ENCODE data around the gene ADGRB2. TPM values are rescaled to one million over a fixed set of nuclear protein-coding genes. Genes with fewer than 3 reads are reported as not detected.

The ADGRB2 gene, protein sequence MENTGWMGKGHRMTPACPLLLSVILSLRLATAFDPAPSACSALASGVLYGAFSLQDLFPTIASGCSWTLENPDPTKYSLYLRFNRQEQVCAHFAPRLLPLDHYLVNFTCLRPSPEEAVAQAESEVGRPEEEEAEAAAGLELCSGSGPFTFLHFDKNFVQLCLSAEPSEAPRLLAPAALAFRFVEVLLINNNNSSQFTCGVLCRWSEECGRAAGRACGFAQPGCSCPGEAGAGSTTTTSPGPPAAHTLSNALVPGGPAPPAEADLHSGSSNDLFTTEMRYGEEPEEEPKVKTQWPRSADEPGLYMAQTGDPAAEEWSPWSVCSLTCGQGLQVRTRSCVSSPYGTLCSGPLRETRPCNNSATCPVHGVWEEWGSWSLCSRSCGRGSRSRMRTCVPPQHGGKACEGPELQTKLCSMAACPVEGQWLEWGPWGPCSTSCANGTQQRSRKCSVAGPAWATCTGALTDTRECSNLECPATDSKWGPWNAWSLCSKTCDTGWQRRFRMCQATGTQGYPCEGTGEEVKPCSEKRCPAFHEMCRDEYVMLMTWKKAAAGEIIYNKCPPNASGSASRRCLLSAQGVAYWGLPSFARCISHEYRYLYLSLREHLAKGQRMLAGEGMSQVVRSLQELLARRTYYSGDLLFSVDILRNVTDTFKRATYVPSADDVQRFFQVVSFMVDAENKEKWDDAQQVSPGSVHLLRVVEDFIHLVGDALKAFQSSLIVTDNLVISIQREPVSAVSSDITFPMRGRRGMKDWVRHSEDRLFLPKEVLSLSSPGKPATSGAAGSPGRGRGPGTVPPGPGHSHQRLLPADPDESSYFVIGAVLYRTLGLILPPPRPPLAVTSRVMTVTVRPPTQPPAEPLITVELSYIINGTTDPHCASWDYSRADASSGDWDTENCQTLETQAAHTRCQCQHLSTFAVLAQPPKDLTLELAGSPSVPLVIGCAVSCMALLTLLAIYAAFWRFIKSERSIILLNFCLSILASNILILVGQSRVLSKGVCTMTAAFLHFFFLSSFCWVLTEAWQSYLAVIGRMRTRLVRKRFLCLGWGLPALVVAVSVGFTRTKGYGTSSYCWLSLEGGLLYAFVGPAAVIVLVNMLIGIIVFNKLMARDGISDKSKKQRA (N-terminal part only)
- total RNA-seq: 1 to 10 TPM in 3 of 4 donors, under 1 TPM in 1; 0.82 to 5.1 (median 3.9) TPM

DNA sequence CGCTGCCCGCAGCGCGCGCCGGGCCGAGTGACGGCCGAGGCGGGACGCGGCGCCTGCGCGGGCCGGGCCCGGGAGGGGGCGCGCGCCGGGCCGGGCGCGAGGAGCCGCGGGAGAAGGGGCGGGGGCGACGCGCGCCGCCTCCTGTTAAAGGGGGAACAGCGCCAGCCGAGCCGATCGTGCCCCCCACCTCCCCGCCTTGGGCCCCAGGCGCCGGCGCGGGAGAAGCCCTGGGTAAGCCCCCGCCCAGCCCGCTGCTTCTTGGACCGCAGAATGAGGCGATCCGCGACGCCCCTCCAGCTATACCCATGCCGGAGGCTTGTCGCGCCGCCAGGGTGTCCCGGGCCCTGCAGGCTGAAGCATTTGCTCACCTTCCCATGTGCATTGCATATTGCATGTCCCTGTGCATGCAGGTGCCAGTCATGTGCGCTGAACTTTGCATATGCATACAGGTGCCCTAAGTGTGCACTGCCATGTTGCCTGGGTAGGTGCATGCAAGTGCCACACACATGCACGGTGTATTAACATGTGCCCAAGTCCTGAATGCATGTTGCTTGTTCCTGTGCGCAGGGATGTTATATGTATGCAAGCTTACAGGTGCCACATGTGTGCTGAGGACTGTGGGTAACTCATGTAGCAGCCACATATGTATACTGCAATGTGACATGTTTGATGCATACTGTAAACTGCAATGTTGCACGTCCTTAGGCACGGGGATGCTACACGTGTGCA, at the start of gene ADGRB2:
ADGRB2 (minus strand) TSS at position 29 of the 729 bp plus-strand sequence. CDS start 7,119 bp downstream, outside the sequence.
- TF ChIP-seq, protein P1, sequence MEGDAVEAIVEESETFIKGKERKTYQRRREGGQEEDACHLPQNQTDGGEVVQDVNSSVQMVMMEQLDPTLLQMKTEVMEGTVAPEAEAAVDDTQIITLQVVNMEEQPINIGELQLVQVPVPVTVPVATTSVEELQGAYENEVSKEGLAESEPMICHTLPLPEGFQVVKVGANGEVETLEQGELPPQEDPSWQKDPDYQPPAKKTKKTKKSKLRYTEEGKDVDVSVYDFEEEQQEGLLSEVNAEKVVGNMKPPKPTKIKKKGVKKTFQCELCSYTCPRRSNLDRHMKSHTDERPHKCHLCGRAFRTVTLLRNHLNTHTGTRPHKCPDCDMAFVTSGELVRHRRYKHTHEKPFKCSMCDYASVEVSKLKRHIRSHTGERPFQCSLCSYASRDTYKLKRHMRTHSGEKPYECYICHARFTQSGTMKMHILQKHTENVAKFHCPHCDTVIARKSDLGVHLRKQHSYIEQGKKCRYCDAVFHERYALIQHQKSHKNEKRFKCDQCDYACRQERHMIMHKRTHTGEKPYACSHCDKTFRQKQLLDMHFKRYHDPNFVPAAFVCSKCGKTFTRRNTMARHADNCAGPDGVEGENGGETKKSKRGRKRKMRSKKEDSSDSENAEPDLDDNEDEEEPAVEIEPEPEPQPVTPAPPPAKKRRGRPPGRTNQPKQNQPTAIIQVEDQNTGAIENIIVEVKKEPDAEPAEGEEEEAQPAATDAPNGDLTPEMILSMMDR (IDR thresholded peaks at IDR 0.05; ENCODE audit: low read depth): no peak

DNA sequence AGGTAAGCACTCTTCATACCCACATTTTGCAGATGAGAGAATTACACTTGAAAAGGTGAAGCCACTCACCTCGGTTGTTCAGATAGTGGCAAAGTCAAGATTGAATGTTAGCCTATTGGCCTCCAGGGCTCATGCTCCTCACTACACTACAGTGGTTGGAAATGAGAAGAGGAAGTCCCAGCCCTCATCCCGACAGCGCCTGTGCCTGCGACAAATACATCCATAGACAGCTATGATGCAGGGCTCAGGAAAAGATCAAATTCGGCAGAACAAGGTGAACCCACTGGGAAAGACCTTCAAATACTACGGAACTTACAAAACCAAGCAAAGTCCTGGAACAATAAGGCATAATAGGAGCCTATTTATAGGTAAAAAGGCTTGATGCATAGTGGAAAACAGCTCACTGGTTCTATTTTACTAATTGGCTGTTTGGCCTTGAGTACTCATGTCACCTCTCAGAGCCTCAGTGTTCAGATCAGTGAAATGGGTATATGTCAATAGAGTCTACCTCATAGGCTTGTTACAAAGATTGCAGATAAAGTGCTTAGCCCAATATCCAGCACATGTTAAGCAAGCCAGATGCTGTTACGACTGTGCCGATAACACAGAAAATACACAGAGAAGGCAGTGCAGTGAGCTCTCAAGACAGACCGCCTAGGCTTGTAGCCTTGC, 48.2 kb upstream of the ADGRB2 start:
- TF ChIP-seq, protein P1 (IDR thresholded peaks at IDR 0.05; ENCODE audit: low read depth): no peak

DNA sequence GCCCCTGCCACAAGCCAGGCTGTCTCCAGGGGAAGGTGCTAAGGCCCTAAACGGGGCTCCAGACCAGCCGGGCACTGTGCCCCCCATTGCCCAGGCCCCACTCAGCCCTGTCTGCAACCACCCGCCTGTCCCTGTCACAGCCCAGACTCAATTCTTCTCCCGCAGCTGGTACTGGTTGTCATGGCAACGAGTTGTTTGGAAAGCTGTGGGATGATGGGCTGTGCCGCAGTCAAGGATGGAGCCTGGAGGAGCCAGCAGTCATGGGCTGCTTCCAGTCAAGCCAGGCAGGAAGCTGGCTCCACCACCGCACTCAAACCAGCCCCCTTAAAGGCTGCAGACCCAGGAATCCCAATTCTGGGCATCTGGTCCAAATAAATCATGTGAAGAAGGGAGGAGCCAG, 47.5 kb upstream of the ADGRB2 start:
- TF ChIP-seq, protein P1 (IDR thresholded peaks at IDR 0.05; ENCODE audit: low read depth): no peak

DNA sequence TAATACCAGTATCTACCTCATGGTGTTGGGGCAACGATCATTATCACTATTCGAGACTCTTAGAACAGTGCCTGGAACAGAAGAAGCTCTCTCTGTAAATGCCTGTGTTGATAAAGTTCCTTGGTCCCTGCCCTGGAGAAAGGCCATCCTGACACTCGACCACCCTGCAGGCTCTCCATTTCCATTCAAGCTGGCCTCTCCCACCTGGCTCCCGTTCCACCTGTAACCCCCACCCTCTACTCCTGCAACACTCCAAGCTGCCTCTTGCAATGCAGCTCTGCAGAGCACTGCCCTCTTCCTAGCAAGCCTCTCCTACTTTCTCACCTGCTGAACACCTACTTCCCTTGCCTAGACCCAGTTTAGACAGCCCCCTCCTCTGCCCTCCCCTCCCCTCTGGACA, 45.6 kb upstream of the ADGRB2 start:
- TF ChIP-seq, protein P1 (IDR thresholded peaks at IDR 0.05; ENCODE audit: low read depth): no peak

DNA sequence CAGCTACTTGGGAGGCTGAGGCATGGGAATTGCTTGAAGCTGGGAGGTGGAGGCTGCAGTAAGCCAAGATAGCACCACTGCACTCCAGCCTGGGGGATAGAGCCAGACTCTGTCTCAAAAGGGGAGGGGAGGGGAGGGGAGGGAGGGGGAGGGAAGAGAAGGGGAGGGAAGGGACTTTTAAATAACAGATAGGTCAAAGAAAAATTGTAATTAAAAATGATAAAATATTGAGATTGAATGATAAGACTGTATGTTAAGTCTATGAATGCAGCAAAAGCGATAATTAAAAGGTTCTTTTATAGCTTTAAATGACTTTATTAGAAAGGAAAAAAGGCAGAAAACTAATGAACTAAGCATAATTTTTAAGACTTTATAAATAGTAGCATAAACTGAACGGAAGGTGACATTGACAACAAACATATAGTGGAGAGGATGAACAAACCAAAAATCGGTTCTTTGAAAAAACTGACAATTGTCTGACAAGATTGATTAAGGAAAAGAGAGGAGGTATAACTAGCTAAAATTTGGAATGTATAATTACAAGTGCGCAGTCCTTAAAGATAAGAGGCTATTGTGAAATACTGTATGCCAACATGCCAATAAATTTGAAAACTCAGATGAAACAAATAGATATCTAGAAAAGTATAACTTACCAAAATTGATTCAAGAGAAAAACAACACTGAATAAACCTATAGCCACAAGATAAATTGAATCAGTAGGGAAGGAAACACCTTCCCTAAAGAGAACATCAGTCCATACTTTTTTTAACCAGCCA, 43.3 kb upstream of the ADGRB2 start:
- TF ChIP-seq, protein P1 (IDR thresholded peaks at IDR 0.05; ENCODE audit: low read depth): no peak

DNA sequence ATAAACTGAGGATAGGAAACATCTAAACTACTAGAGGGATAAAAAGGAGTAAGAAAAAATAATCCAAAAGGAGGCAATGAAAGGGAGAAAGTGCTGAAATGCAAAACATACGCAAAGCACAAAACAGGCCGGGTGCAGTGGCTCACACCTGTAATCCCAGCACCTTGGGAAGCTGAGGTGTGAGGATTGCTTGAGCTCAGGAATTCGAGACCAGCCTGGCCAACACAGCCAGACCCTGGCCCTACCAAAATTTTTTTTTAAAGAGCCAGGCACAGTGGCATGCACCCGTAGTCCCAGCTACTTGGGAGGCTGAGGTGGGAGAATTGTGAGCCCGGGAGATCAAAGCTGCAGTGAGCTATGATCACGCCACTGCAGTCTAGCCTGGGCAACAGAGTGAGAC, 41.2 kb upstream of the ADGRB2 start:
- TF ChIP-seq, protein P1 (IDR thresholded peaks at IDR 0.05; ENCODE audit: low read depth): no peak
